Fibroblast of skin of scalp (primary cell): ENCODE measurements around the gene CFAP157. TPM values are rescaled to one million over a fixed set of nuclear protein-coding genes. Genes with fewer than 3 reads are reported as not detected.

Source experiments
- DNase-seq: peaks from one replicate; pipeline ENCODE4 v3.0.0-alpha.2; 2013
- polyA plus RNA-seq, 2 experiments: library from polyadenylated mRNA; unstranded; fragments of 120-200 nt; gene quantifications; one replicate each; pipeline ENCODE4 v1.2.1, GENCODE V29; 2013; ENCODE audit not compliant: insufficient read length in 2 of 2

The CFAP157 gene
- polyA plus RNA-seq (2013, experiment 1 of 2; ENCODE audit: insufficient read length) = 1.5 TPM
- 1.0 TPM for polyA plus RNA-seq (2013, experiment 2 of 2; ENCODE audit: insufficient read length)

DNA sequence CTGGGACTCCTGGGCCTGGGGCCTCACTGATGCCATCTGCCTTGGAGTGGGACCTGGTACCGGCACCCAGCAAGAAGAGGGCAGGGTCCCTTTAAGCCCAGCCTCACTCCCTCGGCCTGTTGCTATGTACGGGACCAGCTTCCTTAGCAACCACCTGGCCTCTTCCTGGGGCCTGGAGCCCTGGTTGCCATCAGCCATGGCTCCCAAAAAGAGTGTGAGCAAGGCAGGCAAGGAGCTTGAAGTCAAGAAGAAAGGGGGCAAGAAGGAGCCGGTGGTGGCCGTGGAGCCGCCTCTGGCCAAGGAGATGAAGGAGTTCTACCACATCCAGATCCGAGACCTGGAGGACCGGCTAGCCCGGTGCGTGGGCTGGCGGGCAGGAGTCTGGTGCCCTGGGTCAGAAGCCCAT is at the start of gene CFAP157:
Gene CFAP157 (plus strand): TSS at position 153 of the 406 bp plus-strand sequence. CDS start 44 bp downstream, at position 197.
- no peak for DNase-seq

DNA sequence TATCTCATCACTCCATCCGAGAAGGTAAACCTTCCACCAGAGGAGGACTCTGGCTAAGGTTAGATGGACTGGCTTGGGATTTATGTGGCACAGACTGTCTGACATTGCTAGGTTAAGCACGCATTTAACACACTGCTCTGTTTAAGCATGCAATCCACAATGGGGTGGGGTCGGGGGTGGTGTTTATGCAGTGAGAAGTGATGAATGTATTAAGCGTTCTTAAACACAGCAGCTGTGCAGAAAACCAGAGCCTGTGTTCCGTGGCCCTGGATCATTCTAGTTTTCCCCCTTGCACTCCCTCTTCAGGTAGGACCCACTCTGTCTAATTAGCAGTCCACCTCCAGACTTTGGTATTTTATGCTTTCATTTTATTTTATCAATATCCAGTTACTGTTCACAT is 48.4 kb upstream of the CFAP157 start:
- no peak for DNase-seq

GRCh38 chr9:127660886-127661741 is 45.7 kb upstream of the CFAP157 start:
- no peak for DNase-seq

DNA sequence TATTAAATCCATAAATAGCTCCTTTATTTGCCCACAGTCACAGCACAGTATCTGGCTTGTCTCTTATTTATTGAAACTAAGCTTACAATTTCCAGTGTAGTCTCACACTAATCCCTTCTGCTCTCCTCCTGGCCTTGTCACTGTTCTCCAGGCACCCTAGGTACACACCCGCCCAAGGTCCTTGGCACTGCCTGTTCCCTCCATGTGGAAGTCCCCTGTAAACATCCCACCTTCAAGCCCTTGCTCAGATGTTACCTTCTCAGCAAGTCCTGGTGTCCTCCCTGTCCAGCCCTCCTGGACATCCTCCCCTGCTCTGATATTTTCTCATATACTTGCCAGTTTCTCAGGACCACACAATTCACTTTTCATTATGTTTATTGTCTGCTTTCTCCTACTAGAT is 44.2 kb upstream of the CFAP157 start:
- DNase-seq = no peak

DNA sequence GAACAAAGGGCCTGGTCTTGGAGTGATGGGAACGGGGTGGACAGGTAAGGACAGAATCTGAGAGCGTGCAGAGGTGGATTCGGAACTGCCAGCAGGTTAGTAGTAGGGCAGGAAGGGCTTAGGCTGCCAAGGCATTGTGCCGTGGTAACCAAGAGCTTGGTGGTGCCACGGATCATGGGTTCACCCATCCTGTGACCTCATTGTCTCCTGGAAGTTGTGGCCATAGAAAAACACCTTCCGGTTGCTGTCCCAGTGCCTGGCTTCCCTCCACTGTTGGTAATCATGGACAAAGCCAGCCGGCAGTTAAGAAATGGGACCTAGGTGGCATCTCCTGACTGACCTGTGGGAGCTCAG is 42.5 kb upstream of the CFAP157 start:
- DNase-seq = no peak

GRCh38 chr9:127664678-127665507 is 41.9 kb upstream of the CFAP157 start:
- peak; percentile 62 for DNase-seq

DNA sequence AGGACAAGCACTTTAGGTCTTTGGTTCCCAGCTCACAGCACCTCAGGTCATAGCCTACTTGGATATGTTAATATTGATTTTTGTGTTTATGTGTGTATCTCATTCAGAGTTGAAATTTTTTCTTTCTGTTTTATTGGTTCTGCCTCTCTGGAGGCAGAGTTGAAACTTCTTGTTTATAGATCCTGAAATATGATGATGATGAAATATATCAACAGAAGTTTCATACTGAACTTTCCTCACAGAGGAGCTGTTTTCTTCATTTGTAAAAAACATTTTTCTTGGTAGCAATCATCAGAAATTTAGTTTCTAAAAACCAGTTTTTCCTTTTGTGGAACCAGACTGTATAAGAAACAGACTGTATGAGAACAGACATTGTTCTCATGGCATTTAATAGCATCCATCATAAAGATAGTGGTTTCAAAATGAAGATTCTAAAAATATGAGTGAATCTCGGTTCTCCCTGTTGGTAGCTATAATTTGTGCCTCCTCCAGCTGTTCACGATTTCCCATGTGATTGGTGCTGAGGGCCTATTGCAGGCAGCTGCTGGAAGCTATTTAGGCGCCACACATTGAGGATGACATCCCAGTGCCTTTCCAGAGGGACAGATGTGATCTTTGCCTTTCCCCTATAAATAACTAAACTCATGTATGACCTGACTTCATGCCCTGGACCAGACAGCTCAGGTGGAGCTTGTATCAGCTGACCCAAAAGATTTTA is 39.5 kb upstream of the CFAP157 start:
- no peak for DNase-seq

DNA sequence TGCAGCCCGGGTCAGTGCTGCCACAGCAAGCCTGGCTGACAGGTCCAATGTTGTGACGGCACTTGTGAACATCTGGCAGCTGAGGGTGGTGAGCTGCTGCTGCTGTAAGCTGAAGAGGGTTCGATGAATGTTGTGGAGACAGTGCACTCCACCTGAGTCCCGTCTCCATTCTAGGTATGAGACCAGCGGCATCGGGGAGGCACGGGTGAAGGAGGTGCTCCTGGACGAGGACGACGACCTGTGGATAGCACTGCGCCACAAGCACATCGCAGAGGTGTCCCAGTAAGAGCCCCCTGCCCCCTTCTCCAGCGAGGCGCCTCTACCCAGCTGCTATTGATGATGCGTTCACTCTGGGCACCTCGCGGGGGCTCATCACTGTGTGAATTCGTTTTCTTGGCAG is 38.9 kb upstream of the CFAP157 start:
- DNase-seq = no peak

DNA sequence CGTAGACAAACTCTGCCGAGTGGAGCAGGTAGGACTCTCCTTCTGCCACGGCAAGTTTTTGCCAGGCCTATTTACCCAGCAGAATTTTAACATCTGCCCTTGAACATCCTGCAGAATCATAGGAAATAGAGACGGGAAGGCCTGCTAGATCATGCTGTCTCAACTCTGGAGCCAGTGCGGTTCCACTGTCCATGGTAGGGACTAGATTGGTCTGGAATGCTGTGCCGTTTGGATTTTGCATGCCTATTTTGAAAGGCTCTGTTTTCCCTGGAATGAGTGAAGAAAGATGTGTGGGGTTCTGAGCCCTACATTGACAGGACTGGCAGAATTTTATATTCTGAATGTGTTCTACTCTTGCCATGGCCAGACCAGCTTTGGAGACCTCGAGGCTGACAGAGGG is 33.6 kb upstream of the CFAP157 start:
- no peak for DNase-seq

DNA sequence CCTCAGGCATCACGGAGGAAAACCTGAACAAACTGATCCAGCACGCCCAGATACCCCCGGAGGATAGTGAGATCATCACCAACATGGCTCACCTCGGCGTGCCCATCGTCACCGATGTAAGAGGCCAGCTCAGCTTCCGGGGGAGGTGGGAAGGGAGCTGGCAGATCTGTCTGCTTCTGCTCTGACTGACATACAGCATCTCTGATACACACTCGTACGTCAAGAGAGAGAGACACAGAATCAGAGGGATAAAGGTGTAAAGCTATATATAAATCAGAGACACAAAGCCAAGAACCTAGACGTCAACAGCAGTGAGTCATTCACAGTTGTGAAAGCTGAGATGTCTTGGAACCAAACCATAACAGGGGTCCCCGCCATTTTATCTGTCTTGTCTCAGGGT is 30.1 kb upstream of the CFAP157 start:
- no peak for DNase-seq

DNA sequence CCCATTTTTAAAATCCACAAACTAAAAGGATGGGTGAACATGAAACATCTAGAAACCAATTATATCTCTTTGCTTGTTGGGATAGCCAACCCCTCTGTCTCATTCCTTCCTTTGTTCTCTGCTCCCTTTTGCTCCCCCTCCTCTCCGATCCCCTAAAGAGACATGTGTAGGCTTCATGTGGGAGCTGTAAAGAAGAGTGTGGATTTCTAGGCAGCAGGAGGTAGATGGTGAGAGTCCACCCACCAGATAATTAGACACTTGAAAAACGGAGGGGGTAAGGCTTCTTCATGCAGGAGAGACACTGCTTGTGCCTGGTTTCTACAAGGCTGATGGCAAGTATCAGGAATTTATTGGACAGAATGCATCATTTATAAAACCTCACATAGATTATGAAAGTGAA is 27.3 kb upstream of the CFAP157 start:
- no peak for DNase-seq

DNA sequence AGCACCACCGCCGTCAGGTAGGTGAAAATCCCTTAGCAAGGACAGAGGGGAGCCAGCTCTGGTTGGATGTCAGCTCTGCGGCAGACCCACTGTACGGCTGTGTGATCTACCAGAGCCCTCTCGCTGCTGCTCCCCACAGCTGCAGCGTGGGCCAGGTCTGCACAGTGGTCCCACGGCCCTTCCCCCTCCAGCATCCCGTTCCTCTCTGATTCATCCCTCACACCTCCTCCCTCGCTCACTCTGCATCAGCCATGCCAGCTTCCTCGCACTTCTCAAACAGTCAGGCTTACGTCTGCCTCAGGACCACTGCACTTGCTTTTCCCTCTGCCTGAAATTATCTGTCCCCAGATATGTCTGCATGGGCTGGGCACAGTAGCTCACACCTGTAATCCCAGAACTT is 26.6 kb upstream of the CFAP157 start:
- DNase-seq = no peak

DNA sequence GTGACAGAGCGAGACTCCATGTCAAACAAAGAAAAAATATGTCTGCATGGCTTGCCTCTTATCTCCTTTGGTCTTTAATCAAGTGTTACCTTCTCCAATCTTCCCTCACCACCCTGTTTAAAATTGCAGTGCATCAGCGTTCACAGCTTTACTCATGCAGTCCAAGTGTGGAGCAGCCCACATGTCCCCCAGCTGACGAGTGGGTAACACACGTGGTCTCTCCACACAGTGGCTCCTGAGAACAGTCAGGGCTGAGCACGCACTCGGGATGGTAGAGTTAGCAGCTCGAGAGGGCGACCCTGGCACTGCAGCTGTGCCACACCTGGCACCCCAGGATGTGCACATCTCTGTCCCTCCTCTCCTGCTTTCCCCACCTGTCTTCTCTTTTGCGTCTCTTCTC is 25.9 kb upstream of the CFAP157 start:
- DNase-seq = no peak

- DNase-seq = no peak
Observed at GRCh38 chr9:127682351-127683136, 24.2 kb upstream of the CFAP157 start.

GRCh38 chr9:127683723-127684122 is 23.1 kb upstream of the CFAP157 start:
- DNase-seq = peak; percentile 52

DNA sequence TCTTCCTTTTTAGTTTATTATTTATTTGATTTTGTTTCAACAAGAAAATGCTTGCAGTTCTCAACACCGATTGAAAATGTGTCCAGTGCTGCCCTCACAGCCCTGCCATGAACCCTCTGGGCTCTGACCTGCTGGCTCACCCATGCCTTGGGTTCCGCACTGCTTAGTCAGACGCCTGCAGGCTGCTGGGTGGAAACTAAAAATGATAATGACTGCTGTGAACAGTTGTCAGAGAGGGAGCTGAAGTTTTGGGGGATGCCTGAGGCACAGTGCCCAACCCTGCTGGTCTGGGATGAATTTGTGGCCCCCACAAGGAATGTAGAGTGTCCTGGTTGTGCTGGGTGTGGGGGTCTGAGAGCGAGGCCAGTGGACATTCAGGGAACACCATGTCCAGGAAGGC is 22.2 kb upstream of the CFAP157 start:
- peak; percentile 55 for DNase-seq

DNA sequence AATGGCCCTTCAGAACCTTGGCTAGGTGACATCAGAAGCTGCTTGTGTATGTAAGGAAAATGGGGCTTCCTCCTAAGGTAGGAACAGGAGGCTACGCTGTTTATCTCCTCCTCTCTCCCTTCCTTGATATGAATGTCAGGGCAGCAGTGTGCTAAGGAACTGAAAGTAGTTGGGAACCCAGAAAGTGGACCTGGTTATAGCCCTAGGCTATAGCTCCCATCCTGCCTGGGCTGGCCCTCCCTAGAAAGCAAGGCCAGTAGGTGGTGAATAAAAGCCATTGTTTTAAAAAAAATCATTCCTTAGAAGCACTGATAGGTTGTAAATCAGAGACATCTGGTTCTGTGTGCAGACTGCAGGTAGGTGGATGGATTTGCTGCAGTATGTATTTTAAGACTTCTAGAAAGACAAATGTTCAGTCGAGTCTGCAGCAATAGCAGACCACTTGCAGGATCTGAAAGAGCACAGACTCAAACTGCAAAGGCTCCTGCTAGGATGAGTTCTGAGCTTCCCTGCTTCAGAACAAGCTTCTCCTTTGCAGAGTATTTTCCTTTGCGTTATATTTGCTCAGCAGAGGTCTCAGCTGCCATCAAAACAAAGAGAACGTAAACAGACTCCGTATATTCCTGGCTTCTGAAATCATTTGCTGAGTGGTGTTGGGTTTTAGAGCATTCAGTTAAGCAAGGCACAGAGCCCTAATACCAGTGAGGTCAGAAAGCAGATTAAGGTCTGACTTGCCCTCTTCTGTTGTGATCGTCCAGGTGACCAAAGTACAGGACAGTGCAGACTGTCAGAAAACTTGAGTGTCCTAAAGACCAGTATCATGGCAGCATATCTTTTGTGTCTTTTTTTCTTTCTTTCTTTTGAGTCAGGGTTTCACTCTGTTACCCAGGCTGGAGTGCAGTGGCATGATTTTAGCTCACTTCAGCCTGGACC is 20.1 kb upstream of the CFAP157 start:
- DNase-seq = no peak

DNA sequence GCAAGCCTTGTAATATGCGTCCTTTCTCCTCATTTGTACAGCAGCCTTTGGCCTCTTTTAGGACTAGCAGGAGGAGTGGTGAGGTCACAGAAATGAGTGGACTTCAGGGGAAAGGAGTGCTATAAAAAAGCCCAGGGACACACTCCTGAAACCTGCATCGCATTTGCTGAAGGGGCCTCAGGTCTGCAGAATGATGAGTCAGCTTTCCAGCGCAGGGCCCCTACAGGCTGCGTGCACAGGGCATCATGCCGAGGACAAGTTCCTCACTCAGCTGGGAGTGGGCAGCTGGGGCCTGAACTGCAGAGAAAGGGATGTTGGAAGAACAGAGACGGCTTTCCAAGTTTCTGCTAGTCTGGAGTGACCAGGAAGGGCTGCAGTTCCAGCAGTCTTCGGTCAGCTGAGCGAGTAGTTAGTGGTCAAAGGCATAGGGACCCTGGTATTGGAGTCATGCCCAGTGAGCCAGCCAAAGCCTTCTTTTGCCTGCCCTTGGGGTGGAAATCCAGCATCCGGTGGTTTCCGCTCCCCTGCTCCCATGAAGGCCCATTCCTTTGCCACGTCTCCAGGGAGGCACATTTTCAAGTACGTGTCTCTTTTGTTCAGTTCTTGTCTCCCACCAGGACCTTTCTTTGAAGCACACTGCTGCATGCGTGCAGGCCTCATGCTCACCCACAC is 17.3 kb upstream of the CFAP157 start:
- no peak for DNase-seq

GRCh38 chr9:127690735-127691134 is 16.1 kb upstream of the CFAP157 start:
- no peak for DNase-seq

DNA sequence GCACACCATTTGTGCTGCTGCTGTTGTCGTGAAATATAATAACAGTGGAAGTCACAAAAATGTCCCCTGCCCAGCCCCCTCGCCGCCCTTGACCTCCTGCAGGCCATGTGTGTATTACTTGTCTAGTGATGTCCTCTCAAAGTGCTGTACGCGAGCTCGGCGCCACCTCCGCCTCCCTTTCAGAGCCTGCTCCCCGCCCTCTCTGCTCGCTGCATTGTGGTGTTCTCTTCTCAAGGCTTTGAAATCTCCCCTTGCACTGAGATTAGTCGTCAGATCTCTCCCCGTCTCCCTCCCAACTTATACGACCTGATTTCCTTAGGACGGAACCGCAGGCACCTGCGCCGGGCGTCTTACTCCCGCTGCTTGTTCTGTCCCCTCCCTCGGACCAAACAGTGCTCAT is 14.7 kb upstream of the CFAP157 start:
- DNase-seq = no peak
